ENCODE measurements around the gene PLEKHA7. TPM values are rescaled to one million over a fixed set of nuclear protein-coding genes. Genes with fewer than 3 reads are reported as not detected.

Gene PLEKHA7
- total and polyA plus RNA-seq, 2 of the 13 experiments (the other 11 are each of a cell fraction or from before 2014, with no cell fraction given): 17.5 to 18.7 TPM

GRCh38 chr11:16945671-16946469 is 68.3 kb downstream of the PLEKHA7 start (continued):
- TF ChIP-seq ZNF782 (CRISPR knock-in tag; IDR thresholded peaks at IDR 0.05; ENCODE audit: borderline replicate concordance) (peak; percentile 58; the same call in 1 of the 2 replicates), HMGXB3 (CRISPR knock-in tag; IDR thresholded peaks at IDR 0.05; ENCODE audit: borderline replicate concordance) (no peak), ZNF678 (CRISPR knock-in tag; IDR thresholded peaks at IDR 0.05) (no peak), XRCC5 (optimal IDR thresholded peaks at IDR 0.05; ENCODE audit: low read length) (peak; percentile 50), ZNF318 (CRISPR knock-in tag; IDR thresholded peaks at IDR 0.05) (0 out of 2 replicates have a peak, but pooled peaks have one; percentile 37), MIXL1 (CRISPR knock-in tag; IDR thresholded peaks at IDR 0.05) (peak; percentile 67; the same call in 1 of the 2 replicates), ZMYM2 (CRISPR knock-in tag; IDR thresholded peaks at IDR 0.05) (no peak), PHF20 (CRISPR knock-in tag; IDR thresholded peaks at IDR 0.05) (no peak), IKZF5 (CRISPR knock-in tag; IDR thresholded peaks at IDR 0.05) (peak; percentile 61; the same call in 1 of the 2 replicates), CSRNP2 (CRISPR knock-in tag; conservative IDR thresholded peaks at IDR 0.05; ENCODE audit: low read depth) (no peak)
